HepG2 (cell line): ENCODE results near the gene LONP1. TPM values are rescaled to one million over a fixed set of nuclear protein-coding genes. Genes with fewer than 3 reads are reported as not detected.

ENCODE experiments used
- AKAP8 ChIP-seq: sonication (generic); formaldehyde crosslinking; IDR thresholded peaks from 2 replicates; pipeline ENCODE4 v1.5.1; 2020; ENCODE audit warnings: mild to moderate bottlenecking, missing genetic modification reagents
- ATF3 ChIP-seq: sonication (generic); formaldehyde crosslinking; IDR thresholded peaks from 2 replicates; pipeline ENCODE4 v1.4.0; 2020; ENCODE audit warnings: missing genetic modification reagents
- CHCHD3 ChIP-seq: sonication (generic); formaldehyde crosslinking; IDR thresholded peaks from 2 replicates; pipeline ENCODE4 v1.8.0; 2022; ENCODE audit warnings: mild to moderate bottlenecking, missing genetic modification reagents, moderate library complexity
- DDIT3 ChIP-seq: sonication (generic); formaldehyde crosslinking; IDR thresholded peaks from 2 replicates; pipeline ENCODE4 v1.4.0; 2020; ENCODE audit warnings: mild to moderate bottlenecking, missing genetic modification reagents
- DNMT1 ChIP-seq: sonication (generic); formaldehyde crosslinking; IDR thresholded peaks from 2 replicates; pipeline ENCODE4 v1.5.1; 2020; ENCODE audit warnings: mild to moderate bottlenecking, missing genetic modification reagents
- KDM2A ChIP-seq: sonication (generic); formaldehyde crosslinking; IDR thresholded peaks from 2 replicates; pipeline ENCODE4 v1.4.0; 2020; ENCODE audit warnings: low read depth, missing genetic modification reagents, borderline replicate concordance
- NFE2L1 ChIP-seq: sonication (generic); formaldehyde crosslinking; IDR thresholded peaks from 2 replicates; pipeline ENCODE4 v1.4.0; 2020; ENCODE audit warnings: missing genetic modification reagents, mild to moderate bottlenecking, borderline replicate concordance
- PBX3 ChIP-seq: sonication (generic); formaldehyde crosslinking; IDR thresholded peaks from 2 replicates; pipeline ENCODE4 v1.8.1; 2023; ENCODE audit warnings: missing genetic modification reagents, inconsistent platforms, borderline replicate concordance
- SCMH1 ChIP-seq: sonication (generic); formaldehyde crosslinking; IDR thresholded peaks from 2 replicates; pipeline ENCODE4 v1.9.0; 2021; ENCODE audit warnings: missing genetic modification reagents, mild to moderate bottlenecking, borderline replicate concordance
- TCF12 ChIP-seq, 2 experiments: fragments of 450-650 bp in 1 of 2; sonication (generic) in 1 of 2; formaldehyde crosslinking in 1 of 2; IDR thresholded peaks; 2 replicates each; pipeline versions ENCODE4 v1.6.1 to v1.8.0; 2017 to 2022; ENCODE audit warnings: antibody characterized with exemption in 1 of 2, mild to moderate bottlenecking in 1 of 2, missing genetic modification reagents in 1 of 2, moderate library complexity in 1 of 2
- TERF1 ChIP-seq: sonication (generic); formaldehyde crosslinking; IDR thresholded peaks from 2 replicates; pipeline ENCODE4 v1.8.0; 2022; ENCODE audit warnings: mild to moderate bottlenecking, missing genetic modification reagents, moderate library complexity
- TRAFD1 ChIP-seq: sonication (generic); formaldehyde crosslinking; IDR thresholded peaks from 2 replicates; pipeline ENCODE4 v1.5.1; 2020; ENCODE audit warnings: missing genetic modification reagents, mild to moderate bottlenecking, borderline replicate concordance
- ZBTB3 ChIP-seq: sonication (generic); formaldehyde crosslinking; IDR thresholded peaks from 2 replicates; pipeline ENCODE4 v1.4.0; 2020; ENCODE audit warnings: low read depth, mild to moderate bottlenecking, moderate library complexity, missing genetic modification reagents, borderline replicate concordance
- ZFP36 ChIP-seq: fragments of 150-350 bp; IDR thresholded peaks from 2 replicates; pipeline ENCODE4 v1.6.1; 2018; ENCODE audit warnings: borderline replicate concordance, low read length, low read depth; ENCODE audit not compliant: partially characterized antibody
- ZNF431 ChIP-seq: sonication (generic); formaldehyde crosslinking; IDR thresholded peaks from 2 replicates; pipeline ENCODE4 v1.9.0; 2022; ENCODE audit warnings: missing genetic modification reagents, low read depth, mild to moderate bottlenecking, borderline replicate concordance
- ZNF512 ChIP-seq: sonication (generic); formaldehyde crosslinking; IDR thresholded peaks from 2 replicates; pipeline ENCODE4 v1.4.0; 2020; ENCODE audit warnings: mild to moderate bottlenecking, missing genetic modification reagents
- ZNF710 ChIP-seq: sonication (generic); formaldehyde crosslinking; IDR thresholded peaks from 2 replicates; pipeline ENCODE4 v1.5.0; 2020; ENCODE audit warnings: mild to moderate bottlenecking, missing genetic modification reagents, borderline replicate concordance
- ZNF816 ChIP-seq: sonication (generic); formaldehyde crosslinking; IDR thresholded peaks from 2 replicates; pipeline ENCODE4 v1.8.0; 2022; ENCODE audit warnings: missing genetic modification reagents, mild to moderate bottlenecking, borderline replicate concordance
- polyA plus RNA-seq, 8 experiments: library from polyadenylated mRNA; depleted of rRNA in 3 of 8; stranded (reverse) in 7 of 8; unstranded in 1 of 8; fragments of >200 nt; fragmentation: Illumina TruSeq in 4 of 8; extraction: Trizol in 4 of 8; gene quantifications; 2 replicates each; pipeline versions ENCODE4 v1.2.1 to v1.2.3, GENCODE V29; 2011 to 2016; ENCODE audit warnings: low read depth in 4 of 8, missing spikeins in 1 of 8, mixed read lengths in 1 of 8; ENCODE audit not compliant: insufficient read depth in 1 of 8
- total RNA-seq, 5 experiments: library from RNA; depleted of rRNA; stranded (reverse); fragments of >200 nt; fragmentation: Illumina TruSeq; extraction: Trizol; gene quantifications; 2 replicates each; pipeline ENCODE4 v1.2.3, GENCODE V29; 2016; ENCODE audit warnings: low read depth in 1 of 5

Gene LONP1
- total and polyA plus RNA-seq, 2 of the 13 experiments (the other 11 are each of a cell fraction or from before 2014, with no cell fraction given) = 59.5 to 76.8 TPM

- TF ChIP-seq ATF3 (CRISPR knock-in tag) (no peak; the same call in 1 of the 2 replicates), KDM2A (CRISPR knock-in tag) (peak; percentile 96), ZNF710 (no peak; the same call in 1 of the 2 replicates), TERF1 (CRISPR knock-in tag) (0 out of 2 replicates have a peak, but pooled peaks have one; percentile 33), DDIT3 (CRISPR knock-in tag) (peak; percentile 41; the same call in 1 of the 2 replicates), NFE2L1 (CRISPR knock-in tag) (no peak), ZNF431 (CRISPR knock-in tag) (peak; percentile 89), ZNF512 (CRISPR knock-in tag) (no peak), AKAP8 (CRISPR knock-in tag) (peak; percentile 86), ZBTB3 (CRISPR knock-in tag) (no peak), TCF12 (IDR thresholded peaks at IDR 0.05) (no peak), TCF12 (CRISPR knock-in tag; IDR thresholded peaks at IDR 0.05) (no peak), SCMH1 (CRISPR knock-in tag) (no peak), TRAFD1 (peak; percentile 77; the same call in 1 of the 2 replicates), ZNF816 (CRISPR knock-in tag) (peak; percentile 95), PBX3 (CRISPR knock-in tag) (no peak), ZFP36 (no peak), CHCHD3 (peak; percentile 96), DNMT1 (CRISPR knock-in tag) (peak; percentile 61; the same call in 1 of the 2 replicates)
These were observed 29.6 kb downstream of the LONP1 start, which contains the start of gene RPL36 (continued) for GRCh38 chr19:5690125-5690954.
